22Rv1 (cell line): ENCODE results near the gene BMERB1.

ENCODE experiments used
- CTCF ChIP-seq: fragments of 450-650 bp; IDR thresholded peaks from 2 replicates; pipeline ENCODE4 v1.5.1; 2017; ENCODE audit warnings: mild to moderate bottlenecking
- ZFX ChIP-seq: fragments of 450-650 bp; IDR thresholded peaks from 2 replicates; pipeline ENCODE4 v1.6.1; 2017; ENCODE audit warnings: antibody characterized with exemption, borderline replicate concordance

- no peak for TF ChIP-seq CTCF
- TF ChIP-seq ZFX, result no peak
Measured at GRCh38 chr16:15396948-15397594, 37.3 kb upstream of the BMERB1 start.
